KOPT-K1 (cell line): ENCODE measurements around the gene CREG1.
"Not testable (repeated sequence)": the region's sequence is repeated elsewhere in the genome, so short reads cannot be mapped to it uniquely, and the experiment has no call there.

Source experiments
- H3K27ac ChIP-seq: fragments of 200-600 bp; sonication (generic); 2 replicates; pipeline ENCODE4 v1.5.1; 2016; ENCODE audit warnings: antibody characterized with exemption, mild to moderate bottlenecking, low read depth, low read length; ENCODE audit not compliant: poor library complexity, severe bottlenecking
- H3K36me3 ChIP-seq: fragments of 200-600 bp; sonication (generic); 2 replicates; pipeline ENCODE4 v1.5.1; 2017; ENCODE audit warnings: antibody characterized with exemption, mild to moderate bottlenecking, low read length, moderate library complexity; ENCODE audit not compliant: insufficient read depth
- H3K9me3 ChIP-seq: fragments of 200-600 bp; sonication (generic); 2 replicates; pipeline ENCODE4 v1.5.1; 2017; ENCODE audit warnings: antibody characterized with exemption, low read length, mild to moderate bottlenecking; ENCODE audit not compliant: insufficient read depth, poor library complexity, severe bottlenecking

The CREG1 gene

DNA sequence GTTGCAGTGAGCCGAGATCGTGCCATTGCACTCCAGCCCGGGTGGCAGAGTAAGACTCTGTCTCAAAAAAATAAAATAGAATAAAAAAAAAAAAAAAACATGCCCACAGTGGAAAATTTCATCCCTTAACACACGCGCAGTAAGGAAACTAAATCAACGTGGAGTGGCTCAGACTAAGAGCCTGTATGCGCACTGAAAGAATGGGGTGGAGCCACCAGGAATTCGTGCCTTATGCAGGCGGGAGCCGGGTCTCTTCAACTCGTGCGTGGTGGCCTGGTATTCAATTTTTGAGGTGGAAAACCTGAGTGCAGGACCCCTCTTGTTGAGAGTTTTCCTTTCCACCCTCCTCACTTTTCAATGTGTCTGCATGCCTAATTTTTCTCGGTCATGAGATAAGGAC lies 22.1 kb upstream of the CREG1 start:
- Histone ChIP-seq H3K36me3 (no peaks in the 10 kb centered on the region), H3K27ac (no peak overlapping the region), H3K9me3 (peaks cover 19% of the 10 kb centered on the region)

GRCh38 chr1:167573035-167573434 lies 19.5 kb upstream of the CREG1 start:
- H3K27ac ChIP-seq = no peak overlapping the region
- peaks cover 19% of the 10 kb centered on the region for H3K9me3 ChIP-seq
- no peaks in the 10 kb centered on the region for H3K36me3 ChIP-seq

GRCh38 chr1:167570712-167571111 lies 17.1 kb upstream of the CREG1 start:
- peaks cover 19% of the 10 kb centered on the region for H3K9me3 ChIP-seq
- not testable (repeated sequence) for H3K36me3 ChIP-seq, H3K27ac ChIP-seq

DNA sequence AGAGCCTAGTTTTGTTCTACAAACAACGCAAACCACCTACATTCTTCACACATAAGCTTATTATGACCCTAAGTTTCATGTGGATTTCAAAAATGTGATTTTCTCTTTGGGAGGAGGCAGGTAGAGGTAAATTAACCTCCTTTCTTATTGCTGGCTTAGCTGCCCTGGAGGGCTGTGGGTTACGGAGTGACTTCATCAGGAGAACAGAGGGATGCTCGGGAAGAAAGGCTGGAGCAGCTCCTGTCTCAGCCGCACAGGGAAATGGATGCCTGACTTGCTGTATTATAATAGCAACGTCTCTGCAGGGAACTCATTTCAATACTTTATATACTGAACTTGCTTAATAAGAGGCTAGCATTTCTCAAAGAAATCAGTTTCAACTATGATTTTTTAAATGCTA lies 14.1 kb upstream of the CREG1 start:
- Histone ChIP-seq H3K36me3 (no peaks in the 10 kb centered on the region), H3K9me3 (peaks cover 6% of the 10 kb centered on the region), H3K27ac (no peak overlapping the region)

DNA sequence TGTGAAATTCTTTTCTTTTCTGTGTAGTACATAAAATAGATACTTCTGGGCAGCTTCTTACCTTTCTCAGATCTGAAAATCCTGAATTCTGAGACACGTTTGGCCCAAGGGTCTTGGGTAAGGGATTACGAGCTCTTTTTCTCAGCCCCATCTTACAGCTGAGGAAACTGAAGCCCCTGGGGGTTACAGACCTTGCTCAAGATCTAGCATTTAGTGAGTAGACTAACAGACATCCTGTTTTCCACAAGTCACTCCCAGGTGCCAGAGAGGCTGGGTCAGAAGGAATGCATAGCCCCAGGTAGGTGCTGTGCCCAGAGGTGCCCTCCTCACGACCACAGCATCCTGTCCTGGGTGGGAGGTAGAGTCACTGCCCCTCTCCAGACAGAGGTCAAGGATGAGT lies 13.2 kb upstream of the CREG1 start:
- Histone ChIP-seq H3K27ac (no peak overlapping the region), H3K9me3 (no peaks in the 10 kb centered on the region), H3K36me3 (no peaks in the 10 kb centered on the region)

DNA sequence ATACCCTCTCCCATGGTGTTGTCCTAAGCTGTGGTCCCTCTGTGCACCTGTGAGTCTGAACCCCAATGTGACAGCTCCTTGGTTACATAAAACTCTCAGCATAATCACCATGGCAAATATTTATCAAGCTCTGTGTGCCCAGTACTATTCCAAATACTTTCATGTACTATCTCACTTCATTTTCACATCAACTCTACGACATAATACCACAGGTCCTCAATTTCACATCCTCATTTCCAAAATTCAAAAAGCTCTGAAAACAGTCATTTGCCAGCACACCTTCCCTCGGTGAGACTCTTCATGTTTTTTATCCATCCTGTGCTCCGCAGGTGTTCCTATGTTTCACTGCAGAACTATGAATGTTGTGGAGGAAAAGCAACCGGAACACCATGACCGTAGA lies 12.4 kb upstream of the CREG1 start:
- Histone ChIP-seq H3K9me3 (no peaks in the 10 kb centered on the region), H3K36me3 (no peaks in the 10 kb centered on the region), H3K27ac (no peak overlapping the region)

- Histone ChIP-seq H3K9me3 (no peaks in the 10 kb centered on the region), H3K36me3 (no peaks in the 10 kb centered on the region), H3K27ac (no peak overlapping the region)
These were observed 11.2 kb upstream of the CREG1 start for GRCh38 chr1:167564612-167565270.

- H3K36me3 ChIP-seq = no peaks in the 10 kb centered on the region
- H3K27ac ChIP-seq = no peak overlapping the region
- H3K9me3 ChIP-seq = no peaks in the 10 kb centered on the region
These were observed 10.2 kb upstream of the CREG1 start for GRCh38 chr1:167563579-167564246.

- Histone ChIP-seq H3K9me3 (no peaks in the 10 kb centered on the region), H3K36me3 (no peaks in the 10 kb centered on the region), H3K27ac (no peak overlapping the region)
These were observed 9.1 kb upstream of the CREG1 start for GRCh38 chr1:167562702-167563101.

DNA sequence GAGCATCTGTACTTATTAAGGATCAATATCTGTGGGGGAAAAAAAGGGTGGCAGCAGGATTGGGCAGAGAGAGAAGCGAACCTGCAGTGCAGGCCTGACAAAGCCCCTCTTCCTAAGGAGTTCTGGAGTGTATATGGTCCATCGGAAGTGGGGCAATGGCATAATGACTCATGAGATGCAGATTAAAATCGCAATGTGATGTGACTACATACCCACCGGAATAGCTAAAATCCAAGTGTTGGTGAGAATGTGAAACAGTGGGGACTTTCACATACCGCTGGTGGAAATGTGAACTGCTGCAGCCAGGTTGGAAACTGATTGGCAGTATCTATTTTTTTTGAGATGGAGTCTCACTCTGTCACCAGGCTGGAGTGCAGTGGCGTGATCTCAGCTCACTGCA lies 8.2 kb upstream of the CREG1 start:
- H3K27ac ChIP-seq = no peak overlapping the region
- no peaks in the 10 kb centered on the region for H3K36me3 ChIP-seq
- no peaks in the 10 kb centered on the region for H3K9me3 ChIP-seq

GRCh38 chr1:167555971-167556714 lies 2.6 kb upstream of the CREG1 start:
- Histone ChIP-seq H3K36me3 (no peaks in the 10 kb centered on the region), H3K9me3 (no peaks in the 10 kb centered on the region), H3K27ac (no peak overlapping the region)

DNA sequence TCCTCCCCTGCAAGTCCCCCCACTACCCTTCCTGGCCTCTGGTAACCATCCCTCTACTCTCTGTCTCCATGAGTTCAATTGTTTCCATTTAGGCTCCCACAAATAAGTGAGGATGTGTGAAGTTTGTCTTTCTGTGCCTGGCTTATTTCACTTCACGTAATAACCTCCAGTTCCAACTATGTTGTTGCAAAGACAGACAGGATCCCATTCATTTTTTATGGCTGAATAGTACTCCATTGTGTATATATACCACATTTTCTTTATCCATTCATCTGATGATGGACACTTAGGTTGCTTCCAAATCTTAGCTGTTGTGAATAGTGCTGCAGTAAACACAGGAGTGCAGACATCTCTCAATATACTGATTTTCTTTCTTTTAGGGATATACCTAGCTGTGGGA lies 1.5 kb upstream of the CREG1 start:
- H3K36me3 ChIP-seq, H3K27ac ChIP-seq, H3K9me3 ChIP-seq: not testable (repeated sequence)

DNA sequence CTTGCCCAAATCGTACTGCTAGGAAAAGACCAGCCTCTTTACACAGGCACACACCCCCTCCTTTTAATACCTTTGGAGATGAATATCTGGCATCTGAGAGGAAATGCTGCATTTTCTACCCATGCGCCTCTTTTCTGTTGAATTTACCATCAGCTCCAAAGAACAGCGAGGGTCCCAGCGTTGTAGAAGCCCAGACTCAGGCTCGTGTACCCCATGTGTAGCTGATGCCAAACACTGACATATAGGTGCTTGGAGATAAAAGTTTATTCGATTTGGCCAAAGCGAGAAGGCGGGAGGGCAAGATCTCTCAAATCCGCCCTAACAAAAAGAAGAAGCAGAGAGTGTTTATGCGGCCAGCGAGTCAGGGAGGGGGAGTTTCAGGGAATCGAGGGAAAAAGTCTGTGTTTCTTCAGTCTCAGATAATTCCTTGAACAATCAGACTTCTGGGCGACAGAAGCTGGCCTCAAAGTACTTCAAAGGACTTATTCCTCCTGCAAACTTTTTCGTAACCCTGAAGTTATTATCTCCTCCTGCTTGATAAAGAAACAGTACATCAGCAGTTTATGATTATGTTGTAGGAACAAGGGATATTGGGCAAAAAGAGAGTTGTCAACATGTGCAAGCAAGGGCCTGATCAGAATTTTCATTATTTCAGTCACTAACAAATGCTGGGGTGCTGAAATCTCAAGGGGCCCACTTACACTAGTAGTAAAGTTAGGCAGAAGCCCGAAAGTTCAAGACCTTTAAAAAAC lies 642 bp upstream of the CREG1 start:
- Histone ChIP-seq H3K36me3 (no peaks in the 10 kb centered on the region), H3K9me3 (no peaks in the 10 kb centered on the region), H3K27ac (peak overlapping the region; percentile 49)

DNA sequence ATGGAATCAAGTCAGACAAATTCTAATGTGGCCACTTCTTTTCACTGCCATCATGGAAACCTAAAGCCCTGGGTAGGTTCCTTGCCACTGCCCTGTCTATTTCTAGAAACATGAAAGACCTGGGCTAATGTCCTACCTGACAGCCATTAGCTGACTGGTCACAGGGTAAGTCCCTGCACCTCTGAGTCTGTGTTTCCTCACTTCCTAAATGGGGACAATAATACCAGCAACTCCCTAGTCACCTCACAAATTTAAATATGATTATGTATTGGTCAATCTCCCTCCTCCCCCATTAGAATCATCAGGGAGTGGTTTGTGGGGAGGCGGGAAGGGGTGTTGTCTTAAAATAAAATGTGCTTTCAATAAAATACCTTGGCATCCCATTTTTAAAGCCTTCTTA lies 2.2 kb downstream of the CREG1 start:
- no peaks in the 10 kb centered on the region for H3K9me3 ChIP-seq
- H3K36me3 ChIP-seq = peaks cover 13% of the 10 kb centered on the region
- H3K27ac ChIP-seq = no peak overlapping the region
